B cell (primary cell): ENCODE results near the gene AIFM1. TPM values are rescaled to one million over a fixed set of nuclear protein-coding genes. Genes with fewer than 3 reads are reported as not detected.

Experiments used
- ATAC-seq: fragments of 200-7000 bp; cut with Tn5 transposase; one replicate; pipeline ENCODE4 v1.10.0; 2021; ENCODE audit warnings: low read depth, mild to moderate bottlenecking, moderate number of reproducible peaks, moderate library complexity
- CTCF ChIA-PET: fragments of 350-600 bp; sonication (Branson Sonifier 250); formaldehyde crosslinking; loops from one replicate; lab custom pipeline; 2021; ENCODE audit warnings: antibody characterized with exemption, inconsistent platforms; lab: Charles Lee
- POLR2A ChIA-PET: fragments of 350-600 bp; sonication (Branson Sonifier 250); formaldehyde crosslinking; loops from one replicate; lab custom pipeline; 2021; ENCODE audit warnings: antibody characterized with exemption; lab: Charles Lee
- DNase-seq: peaks from one replicate; pipeline ENCODE4 v3.0.0; 2013
- H2AFZ ChIP-seq: 2 replicates; pipeline ENCODE4 v1.6.1; 2012; ENCODE audit warnings: mild to moderate bottlenecking, low read depth, low read length; ENCODE audit not compliant: insufficient read depth, poor library complexity, severe bottlenecking
- H3K27ac ChIP-seq, 2 donors: 1 replicate in 1 of 2; 2 replicates in 1 of 2; pipeline ENCODE4 v1.5.1; 2012 to 2013; ENCODE audit warnings: low read length in 2 of 2, mild to moderate bottlenecking in 2 of 2, moderate library complexity in 1 of 2
- H3K27me3 ChIP-seq, 4 experiments: fragments of 200-600 bp in 1 of 4; sonication (generic) in 1 of 4; replicated peaks in 1 of 4; 1 replicate in 2 of 4; 2 replicates in 2 of 4; pipeline versions ENCODE4 v1.6.1 to v1.7.0; 2013 to 2016; ENCODE audit warnings: low read length in 3 of 4, mild to moderate bottlenecking in 2 of 4, mixed read lengths in 1 of 4, moderate library complexity in 1 of 4; ENCODE audit not compliant: insufficient read depth in 4 of 4, control insufficient read depth in 3 of 4; ENCODE audit errors: control extremely low read depth in 1 of 4
- H3K36me3 ChIP-seq, 2 experiments: replicated peaks in 1 of 2; 1 replicate in 1 of 2; 2 replicates in 1 of 2; pipeline versions ENCODE4 v1.6.1 to v1.7.1; 2013; ENCODE audit warnings: low read length in 1 of 2; ENCODE audit not compliant: insufficient read depth in 2 of 2, control insufficient read depth in 1 of 2; ENCODE audit errors: control extremely low read depth in 1 of 2, extremely low read depth in 1 of 2
- H3K4me1 ChIP-seq, 2 donors: fragments of 200-600 bp in 1 of 2; sonication (generic) in 1 of 2; 1 replicate in 1 of 2; 2 replicates in 1 of 2; pipeline versions ENCODE4 v1.5.1 to v1.6.1; 2013 to 2017; ENCODE audit warnings: low read length in 2 of 2; ENCODE audit not compliant: control insufficient read depth in 2 of 2, insufficient read depth in 2 of 2
- H3K4me2 ChIP-seq: replicated peaks from 2 replicates; pipeline ENCODE3; 2012; ENCODE audit warnings: mild to moderate bottlenecking, low read depth, low read length; ENCODE audit not compliant: poor library complexity, severe bottlenecking
- H3K4me3 ChIP-seq, 5 experiments: fragments of 200-600 bp in 1 of 5; sonication (generic) in 1 of 5; 1 replicate in 3 of 5; 2 replicates in 2 of 5; pipeline versions ENCODE4 v1.5.1 to v1.7.0; 2011 to 2016; ENCODE audit warnings: low read length in 4 of 5, mild to moderate bottlenecking in 4 of 5, low read depth in 2 of 5, control low read depth in 1 of 5, moderate library complexity in 1 of 5; ENCODE audit not compliant: insufficient read depth in 1 of 5; ENCODE audit errors: control extremely low read depth in 1 of 5, extremely low read depth in 1 of 5
- H3K79me2 ChIP-seq: fragments of 200-600 bp; sonication (generic); one replicate; pipeline ENCODE4 v1.6.0; 2016; ENCODE audit warnings: low read length; ENCODE audit not compliant: control insufficient read depth, insufficient read depth
- H3K9ac ChIP-seq: fragments of 200-600 bp; sonication (generic); 2 replicates; pipeline ENCODE4 v1.6.1; 2017; ENCODE audit warnings: mild to moderate bottlenecking, low read length, moderate library complexity
- H3K9me3 ChIP-seq, 3 donors: one replicate each; pipeline versions ENCODE4 v1.6.1 to v1.7.1; 2013; ENCODE audit warnings: low read length in 2 of 3; ENCODE audit not compliant: control insufficient read depth in 2 of 3, insufficient read depth in 1 of 3; ENCODE audit errors: control extremely low read depth in 1 of 3
- H4K20me1 ChIP-seq: 2 replicates; pipeline ENCODE4 v1.6.0; 2012; ENCODE audit warnings: mild to moderate bottlenecking, low read length; ENCODE audit not compliant: insufficient read depth, control insufficient read depth, poor library complexity, severe bottlenecking
- H3K27ac Mint-ChIP-seq: one replicate; pipeline ENCODE4 v1.8.0; 2021; ENCODE audit warnings: mixed read lengths
- H3K27me3 Mint-ChIP-seq: one replicate; pipeline ENCODE4 v1.8.0; 2021; ENCODE audit warnings: mixed read lengths
- H3K4me1 Mint-ChIP-seq: one replicate; pipeline ENCODE4 v1.8.0; 2021; ENCODE audit warnings: mixed read lengths
- H3K4me3 Mint-ChIP-seq: one replicate; pipeline ENCODE4 v1.8.0; 2021; ENCODE audit warnings: mixed read lengths
- H3K9me3 Mint-ChIP-seq: one replicate; pipeline ENCODE4 v1.8.0; 2022; ENCODE audit warnings: mixed read lengths; ENCODE audit not compliant: insufficient read depth
- EZH2 ChIP-seq: IDR thresholded peaks from 2 replicates; pipeline ENCODE4 v1.6.1; 2012; ENCODE audit warnings: borderline replicate concordance, low read depth, mild to moderate bottlenecking, moderate library complexity, low read length; ENCODE audit not compliant: insufficient read depth, poor library complexity, severe bottlenecking
- WGBS: methylation state at CpG from one replicate; pipeline ENCODE4 v1.1.5; 2013; ENCODE audit warnings: missing lambda C conversion rate; ENCODE audit not compliant: insufficient coverage; 5-methylcytosine and 5-hydroxymethylcytosine counted together
- intact Hi-C: fragments of 100-400 bp; cut with micrococcal nuclease; formaldehyde crosslinking; loops from one replicate; pipeline ENCODE4 v1.10.0; 2022
- polyA plus RNA-seq: library from polyadenylated mRNA; depleted of rRNA; stranded (reverse); fragments of >200 nt; gene quantifications from 2 replicates; pipeline ENCODE4 v1.2.3, GENCODE V29; 2012
- total RNA-seq, 2 donors: library from RNA; stranded (reverse); fragments of 120-200 nt in 1 of 2; gene quantifications; 1 replicate in 1 of 2; 2 replicates in 1 of 2; pipeline versions ENCODE4 v1.2.3 to v1.2.4, GENCODE V29; 2013 to 2022
- TF ChIP-seq, protein P1 (sequence below): fragments of 200-600 bp; IDR thresholded peaks from one replicate; pipeline ENCODE4 v1.8.0; 2022; ENCODE audit warnings: antibody characterized with exemption, mild to moderate bottlenecking

AIFM1 gene
- total and polyA plus RNA-seq, 2 donors (not counting 1 experiment from before 2014, with no cell fraction given): 11.4 to 15.9 TPM

- H3K27ac Mint-ChIP-seq: no peak overlapping the region
- Histone ChIP-seq H3K27ac (no peak overlapping the region), H3K27me3 (no peaks in the 10 kb centered on the region), H3K36me3 (peaks cover 2 to 45% of the 10 kb centered on the region in 2 experiments), H3K9me3 (no peaks in the 10 kb centered on the region), H3K9ac (no peak overlapping the region), H3K4me3 (no peak overlapping the region), H4K20me1 (no peaks in the 10 kb centered on the region), H3K4me1 (no peaks in the 10 kb centered on the region), H3K4me2 (no peak overlapping the region), H3K79me2 (no peaks in the 10 kb centered on the region), H2AFZ (no peak overlapping the region)
- no peaks in the 10 kb centered on the region for H3K9me3 Mint-ChIP-seq
- ChIA-PET POLR2A (no interaction called here), CTCF (no interaction called here)
- ATAC-seq: no peak
- no peaks in the 10 kb centered on the region for H3K4me1 Mint-ChIP-seq
- TF ChIP-seq, protein P1, sequence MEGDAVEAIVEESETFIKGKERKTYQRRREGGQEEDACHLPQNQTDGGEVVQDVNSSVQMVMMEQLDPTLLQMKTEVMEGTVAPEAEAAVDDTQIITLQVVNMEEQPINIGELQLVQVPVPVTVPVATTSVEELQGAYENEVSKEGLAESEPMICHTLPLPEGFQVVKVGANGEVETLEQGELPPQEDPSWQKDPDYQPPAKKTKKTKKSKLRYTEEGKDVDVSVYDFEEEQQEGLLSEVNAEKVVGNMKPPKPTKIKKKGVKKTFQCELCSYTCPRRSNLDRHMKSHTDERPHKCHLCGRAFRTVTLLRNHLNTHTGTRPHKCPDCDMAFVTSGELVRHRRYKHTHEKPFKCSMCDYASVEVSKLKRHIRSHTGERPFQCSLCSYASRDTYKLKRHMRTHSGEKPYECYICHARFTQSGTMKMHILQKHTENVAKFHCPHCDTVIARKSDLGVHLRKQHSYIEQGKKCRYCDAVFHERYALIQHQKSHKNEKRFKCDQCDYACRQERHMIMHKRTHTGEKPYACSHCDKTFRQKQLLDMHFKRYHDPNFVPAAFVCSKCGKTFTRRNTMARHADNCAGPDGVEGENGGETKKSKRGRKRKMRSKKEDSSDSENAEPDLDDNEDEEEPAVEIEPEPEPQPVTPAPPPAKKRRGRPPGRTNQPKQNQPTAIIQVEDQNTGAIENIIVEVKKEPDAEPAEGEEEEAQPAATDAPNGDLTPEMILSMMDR: no peak
- TF ChIP-seq EZH2: no peak
- no peak for DNase-seq
- WGBS: 100% methylated on average over 1 of the region's 5 CpGs
- intact Hi-C loops: no loop called here
- no peaks in the 10 kb centered on the region for H3K27me3 Mint-ChIP-seq
- no peak overlapping the region for H3K4me3 Mint-ChIP-seq
These were observed 29.1 kb downstream of the AIFM1 start for GRCh38 chrX:130136496-130136895.

DNA sequence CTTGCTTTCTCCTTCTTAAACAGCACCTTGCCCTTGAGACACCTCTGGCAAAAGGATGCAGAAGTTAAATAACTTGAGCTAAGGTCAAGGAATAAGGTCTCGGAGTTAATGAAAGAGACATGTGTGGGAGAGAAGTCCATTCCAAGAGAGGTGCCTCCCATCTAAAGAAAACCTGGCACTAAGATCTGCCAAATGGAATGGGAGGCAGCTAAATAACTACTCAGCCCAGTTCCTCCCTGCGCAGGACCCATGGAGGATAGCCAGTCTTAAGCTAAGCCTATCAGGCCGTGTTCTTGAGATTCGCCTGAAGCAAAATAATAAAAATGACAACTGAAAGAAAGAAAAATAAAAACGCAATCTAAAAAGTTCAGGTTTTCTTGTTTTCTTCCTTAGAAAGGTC is 34.7 kb downstream of the AIFM1 start:
- H2AFZ ChIP-seq: no peak overlapping the region
- H3K4me3 ChIP-seq: no peak overlapping the region
- H3K4me3 Mint-ChIP-seq: no peak overlapping the region
- no peak for TF ChIP-seq EZH2
- TF ChIP-seq, protein P1: no peak
- DNase-seq: no peak
- ChIA-PET CTCF (interaction anchor here (0.7 to 1.2 kb wide), 2 partner anchors 51 to 61 kb away, joined by 3 to 4 read pairs; no protein-coding TSS in a partner anchor), POLR2A (no interaction called here)
- no peak overlapping the region for H3K27ac Mint-ChIP-seq
- no peaks in the 10 kb centered on the region for H3K27me3 ChIP-seq
- H3K36me3 ChIP-seq: peaks cover 5 to 37% of the 10 kb centered on the region in 2 experiments
- no peaks in the 10 kb centered on the region for H3K9me3 ChIP-seq
- no CpG with 5 or more reads among the region's 5 CpGs for WGBS
- H3K4me1 Mint-ChIP-seq: no peaks in the 10 kb centered on the region
- ATAC-seq: no peak
- intact Hi-C loops: no loop called here
- no peaks in the 10 kb centered on the region for H3K9me3 Mint-ChIP-seq
- H3K79me2 ChIP-seq: no peaks in the 10 kb centered on the region
- no peaks in the 10 kb centered on the region for H3K27me3 Mint-ChIP-seq
- no peak overlapping the region for H3K27ac ChIP-seq
- no peak overlapping the region for H3K4me2 ChIP-seq
- no peaks in the 10 kb centered on the region for H4K20me1 ChIP-seq
- no peaks in the 10 kb centered on the region for H3K4me1 ChIP-seq
- H3K9ac ChIP-seq: no peak overlapping the region
